Measurements from ENCODE around the gene POLR2E.

DNA sequence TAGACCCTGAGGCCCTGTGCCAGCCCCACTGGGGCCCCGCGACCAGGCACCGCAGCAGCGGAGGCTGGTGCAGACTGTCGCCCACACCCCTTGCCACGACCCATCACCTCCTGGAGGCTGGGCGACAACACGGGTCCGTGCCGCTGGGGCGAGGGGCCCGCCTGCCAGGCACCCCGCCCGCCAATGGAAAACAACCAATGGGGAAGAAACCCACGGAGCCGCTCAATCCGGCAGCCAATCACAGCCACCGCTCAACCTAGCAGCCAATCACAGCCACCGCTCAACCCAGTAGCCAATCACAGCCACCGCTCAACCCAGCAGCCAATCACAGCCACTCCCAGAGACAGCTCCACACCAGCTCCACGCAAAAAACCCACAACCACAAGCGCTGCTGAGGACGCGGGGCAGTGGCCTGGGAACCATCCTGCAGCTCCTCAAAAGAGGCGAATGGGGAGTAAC is 38.3 kb upstream of the POLR2E start:
- TF ChIP-seq, protein P1, sequence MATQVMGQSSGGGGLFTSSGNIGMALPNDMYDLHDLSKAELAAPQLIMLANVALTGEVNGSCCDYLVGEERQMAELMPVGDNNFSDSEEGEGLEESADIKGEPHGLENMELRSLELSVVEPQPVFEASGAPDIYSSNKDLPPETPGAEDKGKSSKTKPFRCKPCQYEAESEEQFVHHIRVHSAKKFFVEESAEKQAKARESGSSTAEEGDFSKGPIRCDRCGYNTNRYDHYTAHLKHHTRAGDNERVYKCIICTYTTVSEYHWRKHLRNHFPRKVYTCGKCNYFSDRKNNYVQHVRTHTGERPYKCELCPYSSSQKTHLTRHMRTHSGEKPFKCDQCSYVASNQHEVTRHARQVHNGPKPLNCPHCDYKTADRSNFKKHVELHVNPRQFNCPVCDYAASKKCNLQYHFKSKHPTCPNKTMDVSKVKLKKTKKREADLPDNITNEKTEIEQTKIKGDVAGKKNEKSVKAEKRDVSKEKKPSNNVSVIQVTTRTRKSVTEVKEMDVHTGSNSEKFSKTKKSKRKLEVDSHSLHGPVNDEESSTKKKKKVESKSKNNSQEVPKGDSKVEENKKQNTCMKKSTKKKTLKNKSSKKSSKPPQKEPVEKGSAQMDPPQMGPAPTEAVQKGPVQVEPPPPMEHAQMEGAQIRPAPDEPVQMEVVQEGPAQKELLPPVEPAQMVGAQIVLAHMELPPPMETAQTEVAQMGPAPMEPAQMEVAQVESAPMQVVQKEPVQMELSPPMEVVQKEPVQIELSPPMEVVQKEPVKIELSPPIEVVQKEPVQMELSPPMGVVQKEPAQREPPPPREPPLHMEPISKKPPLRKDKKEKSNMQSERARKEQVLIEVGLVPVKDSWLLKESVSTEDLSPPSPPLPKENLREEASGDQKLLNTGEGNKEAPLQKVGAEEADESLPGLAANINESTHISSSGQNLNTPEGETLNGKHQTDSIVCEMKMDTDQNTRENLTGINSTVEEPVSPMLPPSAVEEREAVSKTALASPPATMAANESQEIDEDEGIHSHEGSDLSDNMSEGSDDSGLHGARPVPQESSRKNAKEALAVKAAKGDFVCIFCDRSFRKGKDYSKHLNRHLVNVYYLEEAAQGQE (IDR thresholded peaks at IDR 0.05; ENCODE audit: insufficient read depth in 1 of 2, low read depth in 2 of 2, low read length in 2 of 2), result no peak
- TF ChIP-seq SIN3A (IDR thresholded peaks at IDR 0.05; ENCODE audit: borderline replicate concordance, insufficient read depth, low read length) (no peak), TAF1 (IDR thresholded peaks at IDR 0.05; ENCODE audit: borderline replicate concordance, insufficient read depth, low read length) (no peak), POLR2AphosphoS5 (IDR thresholded peaks at IDR 0.05; ENCODE audit: low read depth, low read length) (no peak), FOXP2 (optimal IDR thresholded peaks at IDR 0.05; ENCODE audit: borderline replicate concordance, extremely low read depth, extremely low read length, insufficient read depth) (peak; percentile 46)
